Chondrocyte (in vitro differentiated cells): ENCODE data around the gene HMX1. TPM values are rescaled to one million over a fixed set of nuclear protein-coding genes. Genes with fewer than 3 reads are reported as not detected.

ENCODE experiments used
- DNase-seq: peaks from one replicate; pipeline ENCODE4 v3.0.0; 2021; ENCODE audit warnings: mixed read lengths, low spot score
- H3K27ac Mint-ChIP-seq: one replicate; pipeline ENCODE4 v1.8.0; 2021; ENCODE audit warnings: mild to moderate bottlenecking, moderate library complexity, mixed read lengths; ENCODE audit not compliant: unreplicated experiment
- H3K27me3 Mint-ChIP-seq: 2 replicates; pipeline ENCODE4 v1.8.0; 2021; ENCODE audit warnings: low read depth, mixed read lengths
- H3K36me3 Mint-ChIP-seq: 2 replicates; pipeline ENCODE4 v1.8.0; 2021; ENCODE audit warnings: low read depth, mixed read lengths
- H3K4me1 Mint-ChIP-seq: 2 replicates; pipeline ENCODE4 v1.8.0; 2021; ENCODE audit warnings: low read depth, mild to moderate bottlenecking, mixed read lengths
- H3K4me3 Mint-ChIP-seq: one replicate; pipeline ENCODE4 v1.8.0; 2021; ENCODE audit warnings: mild to moderate bottlenecking, moderate library complexity, mixed read lengths; ENCODE audit not compliant: unreplicated experiment
- H3K9me3 Mint-ChIP-seq: 2 replicates; pipeline ENCODE4 v1.8.0; 2021; ENCODE audit warnings: low read depth, mixed read lengths
- CTCF ChIP-seq: fragments of 200-600 bp; sonication (generic); IDR thresholded peaks from 2 replicates; pipeline ENCODE4 v1.5.0; 2021; ENCODE audit warnings: antibody characterized with exemption, mild to moderate bottlenecking, moderate library complexity
- total RNA-seq: library from RNA; stranded (reverse); gene quantifications from 3 replicates; pipeline ENCODE4 v1.2.1, GENCODE V29; 2021

Gene HMX1
- total RNA-seq, 1 donor from 2014 or later, result not detected

GRCh38 chr4:8891646-8892555 lies 20.3 kb upstream of the HMX1 start:
- Mint-ChIP-seq H3K36me3 (no peaks in the 10 kb centered on the region), H3K9me3 (no peaks in the 10 kb centered on the region), H3K27ac (no peak overlapping the region), H3K4me1 (peaks cover 4% of the 10 kb centered on the region), H3K4me3 (no peak overlapping the region), H3K27me3 (peaks cover 36% of the 10 kb centered on the region)
- no peak for DNase-seq
- no peak for TF ChIP-seq CTCF

- no peak overlapping the region for H3K4me3 Mint-ChIP-seq
- no peak for TF ChIP-seq CTCF
- H3K36me3 Mint-ChIP-seq, result no peaks in the 10 kb centered on the region
- no peak overlapping the region for H3K27ac Mint-ChIP-seq
- no peaks in the 10 kb centered on the region for H3K9me3 Mint-ChIP-seq
- peaks cover 4% of the 10 kb centered on the region for H3K4me1 Mint-ChIP-seq
- peaks cover 30% of the 10 kb centered on the region for H3K27me3 Mint-ChIP-seq
- DNase-seq, result no peak
Observed at GRCh38 chr4:8891255-8891645, 19.6 kb upstream of the HMX1 start.

- DNase-seq, result no peak
- no peak overlapping the region for H3K4me3 Mint-ChIP-seq
- peaks cover 38% of the 10 kb centered on the region for H3K27me3 Mint-ChIP-seq
- no peaks in the 10 kb centered on the region for H3K9me3 Mint-ChIP-seq
- no peaks in the 10 kb centered on the region for H3K36me3 Mint-ChIP-seq
- H3K4me1 Mint-ChIP-seq, result peaks cover 4% of the 10 kb centered on the region
- TF ChIP-seq CTCF, result no peak
- no peak overlapping the region for H3K27ac Mint-ChIP-seq
Observed at GRCh38 chr4:8888856-8889255, 17.2 kb upstream of the HMX1 start.

- TF ChIP-seq CTCF, result peak; percentile 53
- Mint-ChIP-seq H3K27ac (no peak overlapping the region), H3K36me3 (no peaks in the 10 kb centered on the region), H3K4me3 (no peak overlapping the region), H3K27me3 (peaks cover 37% of the 10 kb centered on the region), H3K9me3 (no peaks in the 10 kb centered on the region), H3K4me1 (no peaks in the 10 kb centered on the region)
- no peak for DNase-seq
Observed at GRCh38 chr4:8886612-8887406, 15.2 kb upstream of the HMX1 start.

GRCh38 chr4:8882239-8882638 lies 10.6 kb upstream of the HMX1 start:
- no peak for DNase-seq
- Mint-ChIP-seq H3K36me3 (no peaks in the 10 kb centered on the region), H3K4me3 (no peak overlapping the region), H3K27ac (no peak overlapping the region), H3K9me3 (no peaks in the 10 kb centered on the region), H3K4me1 (no peaks in the 10 kb centered on the region), H3K27me3 (peaks cover 43% of the 10 kb centered on the region)
- TF ChIP-seq CTCF, result no peak
